Measurements from ENCODE around the gene PRKACB.

GRCh38 chr1:84156210-84156621 is 12.1 kb downstream of the PRKACB start:
- no peak for TF ChIP-seq RAD21 (IDR thresholded peaks at IDR 0.05; ENCODE audit: low read depth)
- TF ChIP-seq EP300 (IDR thresholded peaks at IDR 0.05; ENCODE audit: borderline replicate concordance), result no peak
- no peak for TF ChIP-seq TEAD4 (IDR thresholded peaks at IDR 0.05)
- TF ChIP-seq USF1 (IDR thresholded peaks at IDR 0.05), result no peak

Measured in Ishikawa (cell line).